ENCODE results near the gene SLC44A1.

DNA sequence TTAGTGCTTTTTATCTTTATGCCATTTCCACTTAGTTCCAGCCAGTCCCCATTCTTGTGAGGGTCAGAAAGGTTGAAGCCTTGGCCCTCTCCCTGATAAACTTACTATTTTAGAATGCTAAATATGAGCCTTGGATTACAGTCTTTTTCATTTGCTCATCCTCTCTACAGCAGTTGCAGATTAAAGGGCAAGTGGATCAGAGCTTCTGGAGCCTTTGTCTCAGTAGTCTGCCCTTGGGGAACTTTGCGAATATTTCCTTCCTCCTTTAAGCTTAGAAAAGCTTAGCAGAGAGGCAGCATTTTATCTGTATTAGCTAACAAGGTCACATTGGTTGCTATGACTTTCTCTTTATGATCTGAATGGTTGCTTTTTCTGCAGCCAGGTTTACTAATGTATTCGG, 214.9 kb downstream of the SLC44A1 start:
- no peak for TF ChIP-seq KDM1A (IDR thresholded peaks at IDR 0.05; ENCODE audit: low read depth)
- TF ChIP-seq, protein P1, sequence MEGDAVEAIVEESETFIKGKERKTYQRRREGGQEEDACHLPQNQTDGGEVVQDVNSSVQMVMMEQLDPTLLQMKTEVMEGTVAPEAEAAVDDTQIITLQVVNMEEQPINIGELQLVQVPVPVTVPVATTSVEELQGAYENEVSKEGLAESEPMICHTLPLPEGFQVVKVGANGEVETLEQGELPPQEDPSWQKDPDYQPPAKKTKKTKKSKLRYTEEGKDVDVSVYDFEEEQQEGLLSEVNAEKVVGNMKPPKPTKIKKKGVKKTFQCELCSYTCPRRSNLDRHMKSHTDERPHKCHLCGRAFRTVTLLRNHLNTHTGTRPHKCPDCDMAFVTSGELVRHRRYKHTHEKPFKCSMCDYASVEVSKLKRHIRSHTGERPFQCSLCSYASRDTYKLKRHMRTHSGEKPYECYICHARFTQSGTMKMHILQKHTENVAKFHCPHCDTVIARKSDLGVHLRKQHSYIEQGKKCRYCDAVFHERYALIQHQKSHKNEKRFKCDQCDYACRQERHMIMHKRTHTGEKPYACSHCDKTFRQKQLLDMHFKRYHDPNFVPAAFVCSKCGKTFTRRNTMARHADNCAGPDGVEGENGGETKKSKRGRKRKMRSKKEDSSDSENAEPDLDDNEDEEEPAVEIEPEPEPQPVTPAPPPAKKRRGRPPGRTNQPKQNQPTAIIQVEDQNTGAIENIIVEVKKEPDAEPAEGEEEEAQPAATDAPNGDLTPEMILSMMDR (IDR thresholded peaks at IDR 0.05) = no peak
- TF ChIP-seq EHMT2 (IDR thresholded peaks at IDR 0.05; ENCODE audit: low read depth) = no peak
- no peak for TF ChIP-seq ZFP36 (IDR thresholded peaks at IDR 0.05; ENCODE audit: borderline replicate concordance, partially characterized antibody)
- TF ChIP-seq MAZ (IDR thresholded peaks at IDR 0.05; ENCODE audit: borderline replicate concordance, low read depth, low read length) = no peak
- TF ChIP-seq RNF2 (IDR thresholded peaks at IDR 0.05; ENCODE audit: borderline replicate concordance, low read depth) = no peak
- TF ChIP-seq NR3C1 (IDR thresholded peaks at IDR 0.05) = no peak
- TF ChIP-seq, protein P2, sequence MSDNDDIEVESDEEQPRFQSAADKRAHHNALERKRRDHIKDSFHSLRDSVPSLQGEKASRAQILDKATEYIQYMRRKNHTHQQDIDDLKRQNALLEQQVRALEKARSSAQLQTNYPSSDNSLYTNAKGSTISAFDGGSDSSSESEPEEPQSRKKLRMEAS (IDR thresholded peaks at IDR 0.05) = no peak
- no peak for TF ChIP-seq RFX5 (IDR thresholded peaks at IDR 0.05)
- TF ChIP-seq BHLHE40 (IDR thresholded peaks at IDR 0.05; ENCODE audit: low read depth, low read length) = no peak
- TF ChIP-seq, protein P3, sequence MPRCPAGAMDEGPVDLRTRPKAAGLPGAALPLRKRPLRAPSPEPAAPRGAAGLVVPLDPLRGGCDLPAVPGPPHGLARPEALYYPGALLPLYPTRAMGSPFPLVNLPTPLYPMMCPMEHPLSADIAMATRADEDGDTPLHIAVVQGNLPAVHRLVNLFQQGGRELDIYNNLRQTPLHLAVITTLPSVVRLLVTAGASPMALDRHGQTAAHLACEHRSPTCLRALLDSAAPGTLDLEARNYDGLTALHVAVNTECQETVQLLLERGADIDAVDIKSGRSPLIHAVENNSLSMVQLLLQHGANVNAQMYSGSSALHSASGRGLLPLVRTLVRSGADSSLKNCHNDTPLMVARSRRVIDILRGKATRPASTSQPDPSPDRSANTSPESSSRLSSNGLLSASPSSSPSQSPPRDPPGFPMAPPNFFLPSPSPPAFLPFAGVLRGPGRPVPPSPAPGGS (IDR thresholded peaks at IDR 0.05) = no peak
- TF ChIP-seq RAD21 (conservative IDR thresholded peaks at IDR 0.05 in 1 of 2, IDR thresholded peaks at IDR 0.05 in 1 of 2) = no peak
